Ishikawa (cell line): Measurements from ENCODE around the gene MYLK.

Experiments used
- CEBPB ChIP-seq: IDR thresholded peaks from 2 replicates; pipeline ENCODE4 v1.6.1; 2012
- CREB1 ChIP-seq: IDR thresholded peaks from 2 replicates; pipeline ENCODE4 v1.6.1; 2012; ENCODE audit warnings: low read depth
- EGR1 ChIP-seq: IDR thresholded peaks from 2 replicates; pipeline ENCODE4 v1.6.1; 2012
- EP300 ChIP-seq: IDR thresholded peaks from 2 replicates; pipeline ENCODE4 v1.6.1; 2012; ENCODE audit warnings: borderline replicate concordance
- FOXM1 ChIP-seq: IDR thresholded peaks from 2 replicates; pipeline ENCODE4 v1.6.1; 2012; ENCODE audit warnings: low read depth, borderline replicate concordance
- NFIC ChIP-seq: IDR thresholded peaks from 2 replicates; pipeline ENCODE4 v1.6.1; 2012
- RAD21 ChIP-seq: IDR thresholded peaks from 2 replicates; pipeline ENCODE4 v1.6.1; 2012; ENCODE audit warnings: low read depth
- REST ChIP-seq: IDR thresholded peaks from 2 replicates; pipeline ENCODE4 v1.6.1; 2012; ENCODE audit warnings: low read depth, mild to moderate bottlenecking
- TAF1 ChIP-seq: IDR thresholded peaks from 2 replicates; pipeline ENCODE4 v1.6.1; 2012; ENCODE audit warnings: low read depth, mild to moderate bottlenecking
- TCF12 ChIP-seq: IDR thresholded peaks from 2 replicates; pipeline ENCODE4 v1.6.1; 2012; ENCODE audit warnings: low read depth
- TEAD4 ChIP-seq: IDR thresholded peaks from 2 replicates; pipeline ENCODE4 v1.6.1; 2012
- USF1 ChIP-seq: IDR thresholded peaks from 2 replicates; pipeline ENCODE4 v1.6.1; 2012
- YY1 ChIP-seq: IDR thresholded peaks from 2 replicates; pipeline ENCODE4 v1.6.1; 2012; ENCODE audit warnings: low read depth
- TF ChIP-seq, protein P1 (sequence below): IDR thresholded peaks from 2 replicates; pipeline ENCODE4 v1.6.1; 2012

Gene MYLK

DNA sequence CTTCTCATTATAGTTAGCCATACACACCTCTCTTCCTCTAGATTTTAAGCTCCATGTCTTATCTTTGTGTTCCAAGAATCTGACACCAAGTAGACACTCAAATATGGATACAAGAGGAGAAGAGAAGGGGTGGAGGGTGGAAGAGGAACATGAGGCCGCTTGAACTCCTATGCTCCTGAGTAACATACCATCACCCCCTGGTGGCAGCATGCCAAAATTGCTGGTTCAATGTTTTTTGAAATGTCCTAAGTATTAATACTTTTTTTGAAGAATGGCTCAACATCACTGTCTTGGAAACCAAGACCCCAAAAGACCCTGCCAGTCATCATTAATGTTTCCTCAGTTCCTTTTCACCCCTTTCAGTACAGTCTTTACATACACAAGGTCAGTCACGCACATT lies 227.4 kb downstream of the MYLK start:
- no peak for TF ChIP-seq EGR1
- TF ChIP-seq REST: no peak
- TF ChIP-seq YY1: no peak
- no peak for TF ChIP-seq CEBPB
- TF ChIP-seq EP300: no peak
- TF ChIP-seq, protein P1, sequence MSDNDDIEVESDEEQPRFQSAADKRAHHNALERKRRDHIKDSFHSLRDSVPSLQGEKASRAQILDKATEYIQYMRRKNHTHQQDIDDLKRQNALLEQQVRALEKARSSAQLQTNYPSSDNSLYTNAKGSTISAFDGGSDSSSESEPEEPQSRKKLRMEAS: no peak
- no peak for TF ChIP-seq USF1
- no peak for TF ChIP-seq RAD21
- TF ChIP-seq TEAD4: no peak
- TF ChIP-seq FOXM1: no peak
- TF ChIP-seq CREB1: no peak

- TF ChIP-seq NFIC (no peak), TAF1 (no peak), EGR1 (no peak), YY1 (no peak), FOXM1 (no peak), REST (no peak), CREB1 (no peak), RAD21 (no peak), TEAD4 (no peak), USF1 (no peak), CEBPB (no peak), TCF12 (no peak), EP300 (no peak)
- TF ChIP-seq, protein P1: no peak
Observed at GRCh38 chr3:123656274-123656673, 227.9 kb downstream of the MYLK start.

DNA sequence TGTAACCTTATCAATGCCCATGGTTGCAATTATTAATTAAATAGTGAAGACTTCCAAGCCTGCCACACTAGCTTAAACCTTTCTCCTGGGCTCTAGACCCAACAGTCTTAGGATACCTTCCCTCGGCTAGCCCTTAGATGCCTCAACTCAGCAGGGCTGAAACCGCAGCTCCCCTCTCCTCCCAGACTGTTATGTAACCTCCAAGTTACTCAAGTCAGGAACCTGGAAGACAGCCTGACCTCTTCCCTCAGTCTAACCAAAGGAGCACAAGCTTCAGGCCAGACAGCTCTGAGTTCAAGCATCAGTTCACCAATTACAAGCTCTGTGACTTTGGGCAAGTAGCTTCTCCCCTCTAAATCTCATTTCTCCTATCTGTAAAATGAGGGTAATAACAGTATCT lies 228.7 kb downstream of the MYLK start:
- no peak for TF ChIP-seq NFIC
- TF ChIP-seq CEBPB: no peak
- no peak for TF ChIP-seq TEAD4

DNA sequence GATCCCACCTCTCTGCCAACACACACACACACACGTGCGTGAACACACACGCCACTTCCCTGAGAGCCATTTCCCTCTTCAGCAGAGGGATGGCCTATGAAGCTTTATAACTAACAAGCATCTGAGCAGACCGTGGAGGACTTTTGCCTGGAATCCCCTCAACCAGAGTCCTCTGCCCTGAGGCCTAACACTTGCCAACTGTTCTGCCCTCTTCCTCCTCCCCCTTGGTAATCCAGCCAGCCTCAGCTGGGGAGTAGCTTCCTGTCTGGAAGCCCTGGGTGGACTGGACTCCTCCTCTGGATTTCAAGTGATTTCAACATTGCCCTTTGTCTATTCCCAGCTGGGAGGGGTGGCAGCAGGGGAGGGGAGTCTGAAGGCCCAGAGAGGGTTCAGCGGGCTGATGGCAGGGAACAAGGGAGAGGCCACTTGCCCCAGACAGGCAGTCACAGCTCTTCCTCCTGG lies 230.9 kb downstream of the MYLK start:
- TF ChIP-seq CEBPB (peak; percentile 73), TEAD4 (no peak)

- peak; percentile 99 for TF ChIP-seq RAD21
- TF ChIP-seq USF1: no peak
- peak; percentile 65 for TF ChIP-seq REST
- no peak for TF ChIP-seq TAF1
Observed at GRCh38 chr3:123652342-123652984, 231.7 kb downstream of the MYLK start.
